ENCODE measurements around the gene EPHX1. TPM values are rescaled to one million over a fixed set of nuclear protein-coding genes. Genes with fewer than 3 reads are reported as not detected.

Gene EPHX1
- total and polyA plus RNA-seq, 2 donors (not counting 1 experiment from before 2014, with no cell fraction given) = 0.75 to 4.2 TPM

DNA sequence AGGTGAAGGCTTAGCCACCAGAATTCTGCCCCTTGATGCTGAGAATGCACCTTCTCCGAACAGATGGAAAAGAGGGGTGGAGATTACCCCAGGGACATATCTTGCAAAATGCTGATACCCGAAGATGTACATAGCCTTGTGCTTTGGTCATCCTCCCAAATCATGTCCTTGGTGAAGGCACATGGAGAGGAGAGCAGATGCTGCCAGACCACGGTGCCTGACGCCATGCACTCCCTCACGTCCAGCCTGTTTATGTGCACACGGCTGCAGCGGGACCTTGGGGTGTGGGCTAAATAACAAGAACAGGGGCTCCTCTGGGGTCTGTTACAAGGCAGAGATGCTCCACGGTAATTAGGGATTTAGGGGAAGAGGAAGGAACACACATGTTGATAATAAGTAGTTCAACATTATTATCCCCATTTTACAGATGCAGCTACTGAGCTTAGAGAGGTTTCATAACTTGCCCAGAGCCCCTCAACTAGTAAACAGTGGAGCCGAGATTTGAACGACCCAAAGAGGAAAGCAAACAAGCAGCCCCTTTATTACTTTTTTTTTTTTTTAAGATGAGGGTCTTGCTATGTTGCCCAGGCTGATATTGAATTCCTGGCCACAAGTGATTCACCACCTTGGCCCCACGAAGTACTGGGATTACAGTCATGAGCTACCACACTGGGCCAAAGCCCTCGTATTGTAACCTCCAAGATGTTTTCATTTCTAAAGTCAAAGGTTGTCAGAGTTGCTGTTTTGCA lies 12.9 kb downstream of the EPHX1 start:
- DNase-seq (no peak), ATAC-seq (ENCODE audit: low read depth) (no peak)
- Histone ChIP-seq H2AFZ (ENCODE audit: insufficient read depth, low read depth, low read length, poor library complexity, severe bottlenecking) (no peak overlapping the region), H3K4me2 (replicated peaks; ENCODE audit: low read depth, low read length, poor library complexity, severe bottlenecking) (no peak overlapping the region), H3K4me1 (ENCODE audit: control insufficient read depth in 2 of 2, insufficient read depth in 2 of 2, low read length in 2 of 2) (no peaks in the 10 kb centered on the region), H3K9me3 (ENCODE audit: control extremely low read depth in 1 of 3, control insufficient read depth in 2 of 3, insufficient read depth in 1 of 3, low read length in 2 of 3) (no peaks in the 10 kb centered on the region), H3K9ac (ENCODE audit: low read length) (no peak overlapping the region), H3K79me2 (ENCODE audit: control insufficient read depth, insufficient read depth, low read length) (no peaks in the 10 kb centered on the region), H4K20me1 (ENCODE audit: control insufficient read depth, insufficient read depth, low read length, poor library complexity, severe bottlenecking) (no peaks in the 10 kb centered on the region), H3K27me3 (replicated peaks in 1 of 4; ENCODE audit: control extremely low read depth in 1 of 4, control insufficient read depth in 3 of 4, insufficient read depth in 4 of 4, low read length in 3 of 4) (peaks cover 0 to 2% (median 0%) of the 10 kb centered on the region in 4 experiments), H3K4me3 (ENCODE audit: control extremely low read depth in 1 of 5, extremely low read depth in 1 of 5, insufficient read depth in 1 of 5, low read depth in 2 of 5, low read length in 4 of 5) (no peak overlapping the region), H3K36me3 (replicated peaks in 1 of 2; ENCODE audit: control extremely low read depth in 1 of 2, control insufficient read depth in 1 of 2, extremely low read depth in 1 of 2, insufficient read depth in 2 of 2, low read length in 1 of 2) (no peaks in the 10 kb centered on the region), H3K27ac (ENCODE audit: low read length in 2 of 2) (no peak overlapping the region)
- Mint-ChIP-seq H3K4me1 (no peaks in the 10 kb centered on the region), H3K9me3 (ENCODE audit: insufficient read depth) (no peaks in the 10 kb centered on the region), H3K4me3 (no peak overlapping the region), H3K27me3 (no peaks in the 10 kb centered on the region), H3K27ac (no peak overlapping the region)
- ChIA-PET POLR2A (no interaction called here), CTCF (no interaction called here)
- WGBS (ENCODE audit: insufficient coverage) = 95% methylated on average over 8 of the region's 12 CpGs
- intact Hi-C loops (cut with micrococcal nuclease) = no loop called here
- TF ChIP-seq, protein P1, sequence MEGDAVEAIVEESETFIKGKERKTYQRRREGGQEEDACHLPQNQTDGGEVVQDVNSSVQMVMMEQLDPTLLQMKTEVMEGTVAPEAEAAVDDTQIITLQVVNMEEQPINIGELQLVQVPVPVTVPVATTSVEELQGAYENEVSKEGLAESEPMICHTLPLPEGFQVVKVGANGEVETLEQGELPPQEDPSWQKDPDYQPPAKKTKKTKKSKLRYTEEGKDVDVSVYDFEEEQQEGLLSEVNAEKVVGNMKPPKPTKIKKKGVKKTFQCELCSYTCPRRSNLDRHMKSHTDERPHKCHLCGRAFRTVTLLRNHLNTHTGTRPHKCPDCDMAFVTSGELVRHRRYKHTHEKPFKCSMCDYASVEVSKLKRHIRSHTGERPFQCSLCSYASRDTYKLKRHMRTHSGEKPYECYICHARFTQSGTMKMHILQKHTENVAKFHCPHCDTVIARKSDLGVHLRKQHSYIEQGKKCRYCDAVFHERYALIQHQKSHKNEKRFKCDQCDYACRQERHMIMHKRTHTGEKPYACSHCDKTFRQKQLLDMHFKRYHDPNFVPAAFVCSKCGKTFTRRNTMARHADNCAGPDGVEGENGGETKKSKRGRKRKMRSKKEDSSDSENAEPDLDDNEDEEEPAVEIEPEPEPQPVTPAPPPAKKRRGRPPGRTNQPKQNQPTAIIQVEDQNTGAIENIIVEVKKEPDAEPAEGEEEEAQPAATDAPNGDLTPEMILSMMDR (IDR thresholded peaks at IDR 0.05) = no peak
- TF ChIP-seq EZH2 (IDR thresholded peaks at IDR 0.05; ENCODE audit: borderline replicate concordance, insufficient read depth, low read depth, low read length, poor library complexity, severe bottlenecking) = no peak

DNA sequence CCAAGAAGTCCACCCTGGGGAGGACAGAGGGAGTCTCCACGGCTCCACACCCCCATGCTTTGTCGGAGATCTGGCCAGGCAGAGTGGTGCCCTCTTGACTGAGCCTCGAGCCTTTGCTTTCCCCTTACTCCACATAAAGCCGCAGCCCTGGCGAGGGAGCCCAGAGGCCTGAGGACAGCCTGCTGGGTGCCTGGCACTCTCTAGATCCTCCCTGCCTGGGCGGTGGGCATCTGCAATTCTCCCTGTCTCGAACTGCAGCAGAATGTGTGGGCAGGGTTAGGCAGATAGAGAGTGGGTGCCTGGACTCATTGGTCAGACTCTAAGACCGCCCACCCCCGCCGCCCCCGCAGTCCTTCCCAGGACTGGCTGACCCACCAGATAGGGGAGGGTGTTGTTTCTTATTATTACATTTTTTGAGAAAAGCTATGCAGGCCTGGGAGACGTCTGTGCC lies 13.9 kb downstream of the EPHX1 start:
- 91% methylated on average over 8 of the region's 12 CpGs for WGBS (ENCODE audit: insufficient coverage)
- Mint-ChIP-seq H3K9me3 (ENCODE audit: insufficient read depth) (no peaks in the 10 kb centered on the region), H3K27me3 (no peaks in the 10 kb centered on the region), H3K4me3 (no peak overlapping the region), H3K4me1 (no peaks in the 10 kb centered on the region), H3K27ac (no peak overlapping the region)
- no peak for ATAC-seq (ENCODE audit: low read depth)
- peaks cover 0 to 2% (median 0%) of the 10 kb centered on the region in 4 experiments for H3K27me3 ChIP-seq (replicated peaks in 1 of 4; ENCODE audit: control extremely low read depth in 1 of 4, control insufficient read depth in 3 of 4, insufficient read depth in 4 of 4, low read length in 3 of 4)
- H3K4me3 ChIP-seq (ENCODE audit: control extremely low read depth in 1 of 5, extremely low read depth in 1 of 5, insufficient read depth in 1 of 5, low read depth in 2 of 5, low read length in 4 of 5) = no peak overlapping the region
- no peaks in the 10 kb centered on the region for H4K20me1 ChIP-seq (ENCODE audit: control insufficient read depth, insufficient read depth, low read length, poor library complexity, severe bottlenecking)
- ChIA-PET CTCF (no interaction called here), POLR2A (interaction anchor here (0.6 kb wide), 1 partner anchor 14 kb away, joined by 4 read pairs; the partner anchor contains the start of gene EPHX1)
- no peak for TF ChIP-seq EZH2 (IDR thresholded peaks at IDR 0.05; ENCODE audit: borderline replicate concordance, insufficient read depth, low read depth, low read length, poor library complexity, severe bottlenecking)
- TF ChIP-seq, protein P1 (IDR thresholded peaks at IDR 0.05) = no peak
- no peaks in the 10 kb centered on the region for H3K36me3 ChIP-seq (replicated peaks in 1 of 2; ENCODE audit: control extremely low read depth in 1 of 2, control insufficient read depth in 1 of 2, extremely low read depth in 1 of 2, insufficient read depth in 2 of 2, low read length in 1 of 2)
- DNase-seq = no peak
- H2AFZ ChIP-seq (ENCODE audit: insufficient read depth, low read depth, low read length, poor library complexity, severe bottlenecking) = no peak overlapping the region
- no peak overlapping the region for H3K27ac ChIP-seq (ENCODE audit: low read length in 2 of 2)
- no peaks in the 10 kb centered on the region for H3K4me1 ChIP-seq (ENCODE audit: control insufficient read depth in 2 of 2, insufficient read depth in 2 of 2, low read length in 2 of 2)
- H3K9ac ChIP-seq (ENCODE audit: low read length) = no peak overlapping the region
- intact Hi-C loops (cut with micrococcal nuclease) = no loop called here
- H3K4me2 ChIP-seq (replicated peaks; ENCODE audit: low read depth, low read length, poor library complexity, severe bottlenecking) = no peak overlapping the region
- no peaks in the 10 kb centered on the region for H3K9me3 ChIP-seq (ENCODE audit: control extremely low read depth in 1 of 3, control insufficient read depth in 2 of 3, insufficient read depth in 1 of 3, low read length in 2 of 3)
- H3K79me2 ChIP-seq (ENCODE audit: control insufficient read depth, insufficient read depth, low read length) = no peaks in the 10 kb centered on the region
